RWPE1 (cell line): Measurements from ENCODE around the gene C1QL1.

ENCODE experiments used
- CTCF ChIA-PET: fragments of 350-600 bp; sonication (Branson Sonifier 250); formaldehyde crosslinking; extraction: SDS; loops from one replicate; lab custom pipeline; 2021; lab: Yijun Ruan, JAX
- POLR2A ChIA-PET: fragments of 400-600 bp; formaldehyde crosslinking; extraction: SDS; loops from one replicate; lab custom pipeline; 2020; ENCODE audit warnings: antibody characterized with exemption; ENCODE audit not compliant: low non-redundant PET; lab: Yijun Ruan, JAX
- DNase-seq: peaks from one replicate; pipeline ENCODE4 v3.0.0; 2012; ENCODE audit warnings: low spot score
- H3K27ac ChIP-seq: fragments of 450-650 bp; 2 replicates; pipeline ENCODE4 v1.5.1; 2017
- CTCF ChIP-seq: fragments of 450-650 bp; conservative IDR thresholded peaks from 2 replicates; pipeline ENCODE4 v1.5.1; 2017; ENCODE audit warnings: low read depth, mild to moderate bottlenecking

Gene C1QL1

GRCh38 chr17:44915862-44916780 lies 52.0 kb downstream of the C1QL1 start:
- CTCF ChIA-PET, result interaction anchor here (0.6 to 1.1 kb wide), 3 partner anchors 16 to 106 kb away, joined by 3 read pairs; no protein-coding TSS in a partner anchor
- DNase-seq, result no peak
- H3K27ac ChIP-seq, result peak overlapping the region; percentile 91
- POLR2A ChIA-PET, result no interaction called here
- TF ChIP-seq CTCF, result no peak

- TF ChIP-seq CTCF, result no peak
- ChIA-PET CTCF (interaction anchor here (0.6 to 1.1 kb wide), 3 partner anchors 17 to 107 kb away, joined by 3 to 6 read pairs (median 3); no protein-coding TSS in a partner anchor), POLR2A (no interaction called here)
- H3K27ac ChIP-seq, result peak within 1 kb of the TSS; percentile 91
- DNase-seq, result no peak
Measured at GRCh38 chr17:44915321-44915726, 52.8 kb downstream of the C1QL1 start, which contains the start of gene GFAP. GFAP (minus strand) TSS chr17:44915500; CDS start chr17:44915486, 14 bp downstream.

- CTCF ChIA-PET, result interaction anchor here (1.0 kb wide), 1 partner anchor 84 kb away, joined by 6 read pairs; no protein-coding TSS in a partner anchor
- TF ChIP-seq CTCF, result no peak
- peak overlapping the region; percentile 91 for H3K27ac ChIP-seq
- DNase-seq, result no peak
- POLR2A ChIA-PET, result no interaction called here
Measured at GRCh38 chr17:44914698-44915271, 53.3 kb downstream of the C1QL1 start.

GRCh38 chr17:44914148-44914547 lies 54.0 kb downstream of the C1QL1 start:
- POLR2A ChIA-PET, result no interaction called here
- TF ChIP-seq CTCF, result no peak
- peak overlapping the region; percentile 91 for H3K27ac ChIP-seq
- DNase-seq, result no peak
- CTCF ChIA-PET, result interaction anchor here (1.0 kb wide), 1 partner anchor 83 kb away, joined by 6 read pairs; no protein-coding TSS in a partner anchor

DNA sequence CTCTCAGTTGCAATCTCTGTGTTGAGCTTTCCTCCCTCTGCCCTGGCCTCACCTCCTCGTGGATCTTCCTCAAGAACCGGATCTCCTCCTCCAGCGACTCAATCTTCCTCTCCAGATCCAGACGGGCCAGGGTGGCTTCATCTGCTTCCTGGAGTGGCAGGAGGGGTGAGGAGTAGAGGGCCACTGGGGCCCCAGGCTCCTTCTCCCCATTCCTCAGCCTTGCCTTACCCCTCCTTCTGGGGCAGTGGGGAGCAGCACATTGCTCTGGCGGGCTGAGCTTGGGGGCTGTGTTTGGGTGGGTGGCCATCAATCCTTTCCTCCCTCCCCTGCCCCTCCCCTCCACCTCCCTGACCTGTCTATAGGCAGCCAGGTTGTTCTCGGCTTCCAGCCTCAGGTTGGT lies 54.4 kb downstream of the C1QL1 start:
- TF ChIP-seq CTCF, result no peak
- peak overlapping the region; percentile 91 for H3K27ac ChIP-seq
- ChIA-PET POLR2A (interaction anchor here (0.6 kb wide), 1 partner anchor 222 kb away, joined by 3 read pairs; the partner anchor contains the start of gene ACBD4), CTCF (no interaction called here)
- DNase-seq, result no peak
